DOHH2 (cell line): ENCODE data around the gene NME9.

ENCODE experiments used
- H3F3A ChIP-seq: fragments of 200-600 bp; sonication (generic), shearing (Covaris generic); 2 replicates; pipeline ENCODE4 v1.6.0; 2016; ENCODE audit warnings: antibody characterized with exemption, mild to moderate bottlenecking; ENCODE audit not compliant: control insufficient read depth, insufficient read depth
- H3K27ac ChIP-seq: fragments of 200-600 bp; sonication (generic); 2 replicates; pipeline ENCODE4 v1.5.1; 2014; ENCODE audit warnings: low read depth, mild to moderate bottlenecking, low read length, moderate library complexity
- H3K27me3 ChIP-seq: fragments of 200-600 bp; sonication (generic); 2 replicates; pipeline ENCODE4 v1.6.1; 2014; ENCODE audit warnings: mild to moderate bottlenecking, low read length, mixed read lengths; ENCODE audit not compliant: control insufficient read depth
- H3K36me3 ChIP-seq: fragments of 200-600 bp; sonication (generic); 2 replicates; pipeline ENCODE4 v1.6.1; 2014; ENCODE audit warnings: mild to moderate bottlenecking, low read length, moderate library complexity, mixed read lengths; ENCODE audit not compliant: control insufficient read depth
- H3K4me1 ChIP-seq: fragments of 200-600 bp; sonication (generic); 2 replicates; pipeline ENCODE4 v1.6.1; 2014; ENCODE audit warnings: mild to moderate bottlenecking, low read length, mixed read lengths; ENCODE audit not compliant: control insufficient read depth
- H3K4me2 ChIP-seq: fragments of 200-600 bp; sonication (generic); 2 replicates; pipeline ENCODE4 v1.6.0; 2014; ENCODE audit warnings: mild to moderate bottlenecking, low read length, moderate library complexity
- H3K4me3 ChIP-seq: fragments of 200-600 bp; sonication (generic); 2 replicates; pipeline ENCODE4 v1.5.1; 2014; ENCODE audit warnings: mild to moderate bottlenecking, low read length, mixed read lengths
- H3K79me2 ChIP-seq: fragments of 200-600 bp; sonication (generic); 2 replicates; pipeline ENCODE4 v1.6.1; 2014; ENCODE audit warnings: mild to moderate bottlenecking, low read length, mixed read lengths; ENCODE audit not compliant: control insufficient read depth
- H3K9me2 ChIP-seq: fragments of 200-600 bp; sonication (generic); replicated peaks from 2 replicates; pipeline ENCODE4 v1.6.1; 2014; ENCODE audit warnings: mild to moderate bottlenecking, low read length, mixed read lengths; ENCODE audit not compliant: control insufficient read depth
- H3K9me3 ChIP-seq: fragments of 200-600 bp; sonication (generic); 2 replicates; pipeline ENCODE4 v1.6.1; 2014; ENCODE audit warnings: antibody characterized with exemption, low read length, mixed read lengths; ENCODE audit not compliant: control insufficient read depth, insufficient read depth
- H4K20me1 ChIP-seq: fragments of 200-600 bp; sonication (generic); 2 replicates; pipeline ENCODE4 v1.6.0; 2014; ENCODE audit warnings: low read depth, mild to moderate bottlenecking, antibody characterized with exemption, low read length, moderate library complexity; ENCODE audit not compliant: control insufficient read depth, insufficient read depth
- CTCF ChIP-seq: fragments of 200-600 bp; sonication (generic); IDR thresholded peaks from one replicate; pipeline ENCODE4 v1.5.1; 2014; ENCODE audit warnings: antibody characterized with exemption, mild to moderate bottlenecking, low read depth, low read length; ENCODE audit not compliant: poor library complexity, severe bottlenecking
- EZH2phosphoT487 ChIP-seq: fragments of 200-600 bp; sonication (generic); IDR thresholded peaks from 2 replicates; pipeline ENCODE4 v1.6.1; 2017; ENCODE audit warnings: borderline replicate concordance, mild to moderate bottlenecking, antibody characterized with exemption, low read length, moderate library complexity, mixed read lengths

Gene NME9

GRCh38 chr3:138367911-138368310, 38.3 kb upstream of the NME9 start:
- Histone ChIP-seq H3K79me2 (no peaks in the 10 kb centered on the region), H3K4me2 (no peak overlapping the region)
- TF ChIP-seq CTCF (no peak), EZH2phosphoT487 (no peak)

DNA sequence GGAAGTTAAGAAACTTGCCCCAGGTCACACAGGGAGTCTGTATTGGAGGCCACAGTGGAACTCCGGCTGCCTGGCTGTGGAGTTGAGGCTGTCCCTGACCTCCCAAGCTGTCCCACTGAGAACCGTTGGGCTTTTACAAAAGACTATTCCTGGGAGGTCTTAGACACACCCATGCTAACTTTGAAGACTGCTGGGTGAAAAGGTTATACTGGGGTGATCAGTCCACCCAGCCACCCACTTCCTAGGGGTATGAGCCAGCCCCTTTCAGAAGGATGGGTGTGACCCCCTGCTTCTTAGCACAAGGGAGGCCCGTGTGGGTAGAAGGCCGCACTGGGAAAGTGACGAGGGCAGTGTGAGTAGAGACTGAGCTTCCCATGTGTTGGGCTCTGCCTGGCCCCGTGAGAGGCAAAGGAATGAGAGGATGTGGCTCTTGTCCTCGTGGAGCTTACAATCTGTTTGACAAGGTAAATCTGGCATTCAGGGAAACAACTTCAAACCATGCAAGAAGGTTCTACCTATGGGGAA, 37.7 kb upstream of the NME9 start:
- H3K27ac ChIP-seq, result no peak overlapping the region
- no peak overlapping the region for H3K4me2 ChIP-seq
- peaks cover 2% of the 10 kb centered on the region; the same call in 1 of the 2 replicates for H4K20me1 ChIP-seq
- H3K9me3 ChIP-seq, result peaks cover 6% of the 10 kb centered on the region
- H3K79me2 ChIP-seq, result no peaks in the 10 kb centered on the region
- no peaks in the 10 kb centered on the region for H3K36me3 ChIP-seq
- H3K4me3 ChIP-seq, result no peak overlapping the region
- H3K27me3 ChIP-seq, result peaks cover 73% of the 10 kb centered on the region
- no peak for TF ChIP-seq CTCF
- TF ChIP-seq EZH2phosphoT487, result no peak
- peaks cover 4% of the 10 kb centered on the region; the same call in 1 of the 2 replicates for H3F3A ChIP-seq
- no peaks in the 10 kb centered on the region for H3K9me2 ChIP-seq
- peaks cover 22% of the 10 kb centered on the region for H3K4me1 ChIP-seq

More at GRCh38 chr3:138367911-138368310, 38.3 kb upstream of the NME9 start:
- Histone ChIP-seq H3F3A (peaks cover 4% of the 10 kb centered on the region; the same call in 1 of the 2 replicates), H3K27me3 (peaks cover 78% of the 10 kb centered on the region), H3K27ac (no peak overlapping the region), H4K20me1 (peaks cover 2% of the 10 kb centered on the region; the same call in 1 of the 2 replicates), H3K9me3 (peaks cover 6% of the 10 kb centered on the region), H3K36me3 (no peaks in the 10 kb centered on the region), H3K9me2 (no peaks in the 10 kb centered on the region), H3K4me1 (peaks cover 22% of the 10 kb centered on the region), H3K4me3 (no peak overlapping the region)

DNA sequence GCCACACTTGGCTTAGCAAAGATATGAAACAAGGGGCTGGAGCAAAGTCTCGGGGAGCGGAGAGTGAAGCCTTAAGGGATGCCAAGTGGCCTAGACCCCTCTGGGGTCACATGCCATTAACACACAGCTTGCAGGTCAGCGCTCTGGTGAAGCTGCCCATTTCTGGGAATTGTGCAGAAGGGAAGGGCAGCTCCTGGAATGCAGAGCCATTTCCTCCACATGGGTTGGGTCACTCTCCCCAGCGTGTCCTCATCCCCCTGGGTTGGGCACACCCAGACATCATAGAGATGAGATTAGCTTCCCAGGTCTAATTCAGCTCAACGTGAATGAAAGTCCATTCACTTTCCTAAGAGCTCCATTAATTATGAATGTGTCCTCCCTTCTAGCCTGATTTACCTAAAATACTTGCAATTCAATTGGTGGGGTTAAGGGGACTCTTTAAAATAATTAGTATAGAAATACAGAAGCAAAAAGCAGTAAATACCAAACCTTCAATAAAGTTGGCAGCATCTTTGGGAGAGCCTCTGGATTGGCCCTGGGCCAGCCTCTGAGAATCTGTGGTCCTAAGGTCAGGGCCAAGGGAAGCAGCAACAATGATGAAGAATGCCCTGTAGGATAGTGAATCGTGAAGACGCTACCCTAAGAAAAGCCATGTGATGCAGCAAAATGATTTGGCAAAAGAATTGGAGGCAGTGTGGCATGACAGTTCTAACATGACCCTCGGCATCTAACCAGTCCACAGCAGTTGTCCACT, 36.5 kb upstream of the NME9 start:
- no peak for TF ChIP-seq EZH2phosphoT487
- no peak for TF ChIP-seq CTCF
- H3K4me3 ChIP-seq, result no peak overlapping the region
- peaks cover 10% of the 10 kb centered on the region for H3K4me1 ChIP-seq
- H4K20me1 ChIP-seq, result peaks cover 2% of the 10 kb centered on the region; the same call in 1 of the 2 replicates
- no peaks in the 10 kb centered on the region for H3K79me2 ChIP-seq
- no peaks in the 10 kb centered on the region for H3K36me3 ChIP-seq
- peaks cover 62% of the 10 kb centered on the region for H3K27me3 ChIP-seq
- H3F3A ChIP-seq, result peaks cover 4% of the 10 kb centered on the region; the same call in 1 of the 2 replicates
- H3K9me2 ChIP-seq, result no peaks in the 10 kb centered on the region
- H3K27ac ChIP-seq, result no peak overlapping the region
- H3K9me3 ChIP-seq, result peaks cover 6% of the 10 kb centered on the region
- no peak overlapping the region for H3K4me2 ChIP-seq
